Sigmoid colon (tissue), 7 donors: ENCODE results near the gene FAM234A. TPM values are rescaled to one million over a fixed set of nuclear protein-coding genes. Genes with fewer than 3 reads are reported as not detected.
A peak's percentile ranks its signal among the peaks of the same experiment; 100 is the strongest.

Experiments used
- DNase-seq: peaks from one replicate; pipeline ENCODE4 v3.0.0-alpha.2; 2019
- H3K27ac ChIP-seq, 4 donors: fragments of 200-600 bp; sonication (generic); one replicate each; pipeline ENCODE4 v1.5.1; 2016 to 2019; ENCODE audit warnings: mild to moderate bottlenecking in 1 of 4
- H3K27me3 ChIP-seq, 3 donors: fragments of 200-600 bp; sonication (generic); one replicate each; pipeline ENCODE4 v1.5.1; 2019; ENCODE audit warnings: mild to moderate bottlenecking in 1 of 3
- H3K36me3 ChIP-seq, 4 donors: fragments of 200-600 bp; sonication (generic); one replicate each; pipeline ENCODE4 v1.5.1; 2016 to 2019
- H3K4me1 ChIP-seq, 4 donors: fragments of 200-600 bp; sonication (generic); one replicate each; pipeline ENCODE4 v1.5.1; 2017 to 2019
- H3K4me3 ChIP-seq, 4 donors: fragments of 200-600 bp; sonication (generic); one replicate each; pipeline ENCODE4 v1.5.1; 2017 to 2019; ENCODE audit warnings: mild to moderate bottlenecking in 2 of 4, moderate library complexity in 1 of 4
- H3K9me3 ChIP-seq, 4 donors: fragments of 200-600 bp in 3 of 4; sonication (generic) in 3 of 4; one replicate each; pipeline versions ENCODE4 v1.5.1 to v1.6.1; 2013 to 2019
- CTCF ChIP-seq, 4 experiments: fragments of 450-650 bp in 3 of 4; fragments of 200-600 bp in 1 of 4; IDR thresholded peaks; one replicate each; pipeline ENCODE4 v1.5.1; 2016 to 2019; ENCODE audit warnings: antibody characterized with exemption in 4 of 4, mild to moderate bottlenecking in 3 of 4, moderate library complexity in 2 of 4
- EP300 ChIP-seq, 4 donors: sonication (generic); formaldehyde crosslinking; IDR thresholded peaks; one replicate each; pipeline ENCODE4 v1.6.1; 2017; ENCODE audit warnings: antibody characterized with exemption in 4 of 4
- POLR2A ChIP-seq, 2 donors: fragments of 450-650 bp; IDR thresholded peaks; one replicate each; pipeline ENCODE4 v1.6.1; 2016; ENCODE audit warnings: antibody characterized with exemption in 2 of 2, mild to moderate bottlenecking in 2 of 2, moderate library complexity in 2 of 2
- POLR2AphosphoS5 ChIP-seq, 4 donors: sonication (generic); formaldehyde crosslinking; IDR thresholded peaks; one replicate each; pipeline ENCODE4 v1.6.1; 2017; ENCODE audit warnings: antibody characterized with exemption in 4 of 4
- WGBS, 2 donors: extraction: QIAGEN DNeasy Blood & Tissue Kit; methylation state at CpG; one replicate each; pipeline ENCODE4 v1.1.7; 2013; 5-methylcytosine and 5-hydroxymethylcytosine counted together
- intact Hi-C: fragments of 100-400 bp; cut with DNase I; formaldehyde crosslinking; loops from one replicate; pipeline ENCODE4 v1.15.1; 2023
- polyA plus RNA-seq, 3 donors: library from polyadenylated mRNA; stranded (reverse); fragments of 200-250 nt; gene quantifications; one replicate each; pipeline ENCODE4 v1.2.3, GENCODE V29; 2013
- total RNA-seq, 4 donors: library from RNA; depleted of rRNA; stranded (reverse); fragments of >200 nt; gene quantifications; one replicate each; pipeline ENCODE4 v1.1.0, GENCODE V29; 2016
- donor health status: healthy with polysubstance abuse.
- donor health status: Bipolar disorder and iron deficiency.
- donor health status: healthy.

FAM234A gene
- total and polyA plus RNA-seq, 7 donors, result 12.6 to 82.5 (median 47.1) TPM

- TF ChIP-seq POLR2A (IDR thresholded peaks at IDR 0.05) (no peak), CTCF (IDR thresholded peaks at IDR 0.05) (no peak), EP300 (IDR thresholded peaks at IDR 0.05) (no peak), POLR2AphosphoS5 (IDR thresholded peaks at IDR 0.05) (no peak)
- Histone ChIP-seq H3K27ac (no peak overlapping the region), H3K4me1 (no peaks in the 10 kb centered on the region)
Measured at GRCh38 chr16:286491-287297, 52.1 kb downstream of the FAM234A start.

GRCh38 chr16:287298-287811 is 52.7 kb downstream of the FAM234A start:
- H3K4me1 ChIP-seq, result no peaks in the 10 kb centered on the region
- intact Hi-C loops, result no loop called here
- no peak for DNase-seq
- WGBS, 2 donors, result 67 to 82% methylated on average over 16 of the region's 16 CpGs
- no peak for TF ChIP-seq POLR2AphosphoS5 (IDR thresholded peaks at IDR 0.05)
- peak in 1 of 4 experiments; percentile 12 for TF ChIP-seq CTCF (IDR thresholded peaks at IDR 0.05)
- no peak overlapping the region for H3K27ac ChIP-seq
- peaks cover 0 to 2% (median 2%) of the 10 kb centered on the region in 3 donors for H3K27me3 ChIP-seq
- H3K4me3 ChIP-seq, result no peak overlapping the region
- no peaks in the 10 kb centered on the region for H3K9me3 ChIP-seq
- peaks cover 0 to 57% (median 30%) of the 10 kb centered on the region in 4 donors for H3K36me3 ChIP-seq

More at GRCh38 chr16:286491-287297, 52.1 kb downstream of the FAM234A start:
- WGBS, 2 donors, result 90 to 94% methylated on average over 22 of the region's 22 CpGs
- no peaks in the 10 kb centered on the region for H3K9me3 ChIP-seq
- peaks cover 0 to 9% (median 9%) of the 10 kb centered on the region in 3 donors for H3K27me3 ChIP-seq
- peaks cover 0 to 51% (median 27%) of the 10 kb centered on the region in 4 donors for H3K36me3 ChIP-seq
- no peak overlapping the region for H3K4me3 ChIP-seq
- intact Hi-C loops, result no loop called here
- DNase-seq, result no peak

- TF ChIP-seq EP300 (IDR thresholded peaks at IDR 0.05) (no peak), POLR2AphosphoS5 (IDR thresholded peaks at IDR 0.05) (no peak), CTCF (IDR thresholded peaks at IDR 0.05) (no peak), POLR2A (IDR thresholded peaks at IDR 0.05) (no peak)
- intact Hi-C loops, result no loop called here
- H3K27ac ChIP-seq, result no peak overlapping the region
- H3K27me3 ChIP-seq, result no peaks in the 10 kb centered on the region
- H3K4me1 ChIP-seq, result no peaks in the 10 kb centered on the region
- no peak for DNase-seq
- peaks cover 7 to 66% (median 38%) of the 10 kb centered on the region in 4 donors for H3K36me3 ChIP-seq
- whole genome bisulfite sequencing, 2 donors, result 94 to 95% methylated on average over 33 of the region's 33 CpGs
- H3K9me3 ChIP-seq, result no peaks in the 10 kb centered on the region
- no peak overlapping the region for H3K4me3 ChIP-seq
Measured at GRCh38 chr16:287981-288920, 53.6 kb downstream of the FAM234A start.

- intact Hi-C loops, result no loop called here
Measured at GRCh38 chr16:289395-289997, 54.9 kb downstream of the FAM234A start.

More at GRCh38 chr16:289395-289997, 54.9 kb downstream of the FAM234A start:
- no peaks in the 10 kb centered on the region for H3K4me1 ChIP-seq
- no peak overlapping the region for H3K27ac ChIP-seq
- H3K9me3 ChIP-seq, result no peaks in the 10 kb centered on the region
- no peaks in the 10 kb centered on the region for H3K27me3 ChIP-seq
- TF ChIP-seq EP300 (IDR thresholded peaks at IDR 0.05), result no peak
- no peak for TF ChIP-seq POLR2AphosphoS5 (IDR thresholded peaks at IDR 0.05)
- TF ChIP-seq POLR2A (IDR thresholded peaks at IDR 0.05), result no peak
- no peak for TF ChIP-seq CTCF (IDR thresholded peaks at IDR 0.05)
- H3K36me3 ChIP-seq, result peaks cover 9 to 72% (median 39%) of the 10 kb centered on the region in 4 donors
- no peak for DNase-seq
- WGBS, 2 donors, result 93 to 95% methylated on average over 22 of the region's 22 CpGs
- H3K4me3 ChIP-seq, result no peak overlapping the region
